ENCODE measurements around the gene BRD4. TPM values are rescaled to one million over a fixed set of nuclear protein-coding genes. Genes with fewer than 3 reads are reported as not detected.

Gene BRD4
- total and polyA plus RNA-seq, 2 donors from 2014 or later = 14.3 to 107 TPM

GRCh38 chr19:15198951-15199660 is 133.2 kb downstream of the BRD4 start:
- Histone ChIP-seq H3K27ac (ENCODE audit: low read depth in 2 of 2, low read length in 2 of 2) (peak overlapping the region; percentile 32 to 85), H3K9ac (ENCODE audit: low read length in 3 of 3) (peak overlapping the region in 1 of 3 donors; percentile 6), H3K4me3 (ENCODE audit: low read length in 3 of 3) (peak overlapping the region; percentile 15 to 51 (median 51)), H3K4me1 (ENCODE audit: control insufficient read depth in 2 of 3, insufficient read depth in 2 of 3, low read depth in 1 of 3, low read length in 3 of 3) (peaks cover 0 to 18% (median 0%) of the 10 kb centered on the region in 3 donors), H3K27me3 (ENCODE audit: control insufficient read depth, insufficient read depth, low read length) (no peaks in the 10 kb centered on the region), H3K36me3 (ENCODE audit: control insufficient read depth in 2 of 3, insufficient read depth in 3 of 3, low read length in 3 of 3) (peaks cover 0 to 2% (median 0%) of the 10 kb centered on the region in 3 donors), H3K9me3 (ENCODE audit: control insufficient read depth in 2 of 3, insufficient read depth in 1 of 3, low read length in 3 of 3) (no peaks in the 10 kb centered on the region)
- intact Hi-C loops (cut with DNase I) = no loop called here
- FAIRE-seq (no peak), DNase-seq (peak in 1 of 5 donors; percentile 44)
- TF ChIP-seq CTCF (IDR thresholded peaks at IDR 0.05; ENCODE audit: borderline replicate concordance, extremely low read depth, insufficient read depth) = no peak

- H3K4me1 ChIP-seq (ENCODE audit: control insufficient read depth in 2 of 3, insufficient read depth in 2 of 3, low read depth in 1 of 3, low read length in 3 of 3) = peaks cover 0 to 18% (median 0%) of the 10 kb centered on the region in 3 donors
These were observed 134.4 kb downstream of the BRD4 start for GRCh38 chr19:15197942-15198341.

GRCh38 chr19:15197275-15197941 is 134.9 kb downstream of the BRD4 start:
- Histone ChIP-seq H3K27ac (ENCODE audit: low read depth in 2 of 2, low read length in 2 of 2) (peak overlapping the region; percentile 81 to 83), H3K36me3 (ENCODE audit: control insufficient read depth in 2 of 3, insufficient read depth in 3 of 3, low read length in 3 of 3) (peaks cover 0 to 2% (median 0%) of the 10 kb centered on the region in 3 donors), H3K27me3 (ENCODE audit: control insufficient read depth, insufficient read depth, low read length) (no peaks in the 10 kb centered on the region), H3K9me3 (ENCODE audit: control insufficient read depth in 2 of 3, insufficient read depth in 1 of 3, low read length in 3 of 3) (no peaks in the 10 kb centered on the region), H3K4me1 (ENCODE audit: control insufficient read depth in 2 of 3, insufficient read depth in 2 of 3, low read depth in 1 of 3, low read length in 3 of 3) (peaks cover 0 to 18% (median 0%) of the 10 kb centered on the region in 3 donors), H3K9ac (ENCODE audit: low read length in 3 of 3) (no peak overlapping the region), H3K4me3 (ENCODE audit: low read length in 3 of 3) (no peak overlapping the region)
- DNase-seq (no peak), FAIRE-seq (no peak)
- intact Hi-C loops (cut with DNase I) = no loop called here
- TF ChIP-seq CTCF (IDR thresholded peaks at IDR 0.05; ENCODE audit: borderline replicate concordance, extremely low read depth, insufficient read depth) = no peak

More at GRCh38 chr19:15197942-15198341, 134.4 kb downstream of the BRD4 start:
- Histone ChIP-seq H3K9me3 (ENCODE audit: control insufficient read depth in 2 of 3, insufficient read depth in 1 of 3, low read length in 3 of 3) (no peaks in the 10 kb centered on the region), H3K9ac (ENCODE audit: low read length in 3 of 3) (no peak overlapping the region), H3K27me3 (ENCODE audit: control insufficient read depth, insufficient read depth, low read length) (no peaks in the 10 kb centered on the region), H3K36me3 (ENCODE audit: control insufficient read depth in 2 of 3, insufficient read depth in 3 of 3, low read length in 3 of 3) (peaks cover 0 to 2% (median 0%) of the 10 kb centered on the region in 3 donors), H3K4me3 (ENCODE audit: low read length in 3 of 3) (no peak overlapping the region), H3K27ac (ENCODE audit: low read depth in 2 of 2, low read length in 2 of 2) (no peak overlapping the region)
- DNase-seq = peak in 1 of 5 donors; percentile 75
- no peak for TF ChIP-seq CTCF (IDR thresholded peaks at IDR 0.05; ENCODE audit: borderline replicate concordance, extremely low read depth, insufficient read depth)
- intact Hi-C loops (cut with DNase I) = no loop called here
- FAIRE-seq = no peak

Measured in kidney (tissue), 14 donors.